Urinary bladder (tissue), 4 donors: ENCODE measurements around the gene HSPA4. TPM values are rescaled to one million over a fixed set of nuclear protein-coding genes. Genes with fewer than 3 reads are reported as not detected.

Experiments used
- DNase-seq: peaks from one replicate; pipeline ENCODE4 v3.0.0-alpha.2; 2015; ENCODE audit errors: extremely low spot score
- H3K27ac ChIP-seq: one replicate; pipeline ENCODE4 v1.5.1; 2013; ENCODE audit warnings: low read depth, mild to moderate bottlenecking, moderate library complexity
- H3K36me3 ChIP-seq: one replicate; pipeline ENCODE4 v1.6.1; 2013; ENCODE audit warnings: mild to moderate bottlenecking, moderate library complexity; ENCODE audit not compliant: insufficient read depth
- H3K4me1 ChIP-seq: one replicate; pipeline ENCODE4 v1.6.1; 2013; ENCODE audit warnings: mild to moderate bottlenecking, moderate library complexity; ENCODE audit not compliant: insufficient read depth
- H3K4me3 ChIP-seq: one replicate; pipeline ENCODE4 v1.5.1; 2013; ENCODE audit warnings: low read depth, low read length
- WGBS: extraction: QIAGEN DNeasy Blood & Tissue Kit; methylation state at CpG from one replicate; pipeline ENCODE4 v1.1.7; 2013; 5-methylcytosine and 5-hydroxymethylcytosine counted together
- polyA plus RNA-seq: library from polyadenylated mRNA; stranded (reverse); fragments of 200-250 nt; gene quantifications from one replicate; pipeline ENCODE4 v1.2.3, GENCODE V29; 2013
- total RNA-seq: library from RNA; depleted of rRNA; stranded (reverse); fragments of >200 nt; gene quantifications from one replicate; pipeline ENCODE4 v1.2.3, GENCODE V29; 2014
- donor health status: healthy with polysubstance abuse.
- donor health status: healthy.

Gene HSPA4
- total and polyA plus RNA-seq, 2 donors = 32.4 to 79.2 TPM

DNA sequence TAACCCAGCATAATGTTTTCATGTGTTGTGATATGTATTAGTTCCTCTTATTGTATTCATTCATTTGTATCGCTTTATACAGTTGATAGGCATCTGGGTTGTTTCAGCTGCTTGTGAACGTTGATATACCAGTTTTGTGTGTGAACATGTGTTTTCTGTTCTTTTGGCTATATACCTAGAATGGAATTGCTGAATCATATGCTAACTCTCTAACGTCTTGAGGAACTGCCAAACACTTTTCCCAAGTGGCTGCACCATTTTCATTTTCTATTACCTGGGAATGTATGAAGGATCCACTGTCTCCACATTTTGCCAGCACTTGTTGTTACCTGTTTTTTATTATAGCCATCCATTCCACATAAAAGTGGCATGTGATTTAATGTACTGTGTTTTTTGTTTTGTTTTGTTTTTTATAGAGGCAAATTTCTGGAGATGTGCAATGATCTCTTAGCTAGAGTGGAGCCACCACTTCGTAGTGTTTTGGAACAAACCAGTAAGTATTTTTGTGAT is 34.6 kb downstream of the HSPA4 start:
- Histone ChIP-seq H3K36me3 (peaks cover 6% of the 10 kb centered on the region), H3K27ac (no peak overlapping the region), H3K4me1 (no peaks in the 10 kb centered on the region), H3K4me3 (no peak overlapping the region)
- DNase-seq = no peak
- 86% methylated on average over 4 of the region's 4 CpGs for WGBS

DNA sequence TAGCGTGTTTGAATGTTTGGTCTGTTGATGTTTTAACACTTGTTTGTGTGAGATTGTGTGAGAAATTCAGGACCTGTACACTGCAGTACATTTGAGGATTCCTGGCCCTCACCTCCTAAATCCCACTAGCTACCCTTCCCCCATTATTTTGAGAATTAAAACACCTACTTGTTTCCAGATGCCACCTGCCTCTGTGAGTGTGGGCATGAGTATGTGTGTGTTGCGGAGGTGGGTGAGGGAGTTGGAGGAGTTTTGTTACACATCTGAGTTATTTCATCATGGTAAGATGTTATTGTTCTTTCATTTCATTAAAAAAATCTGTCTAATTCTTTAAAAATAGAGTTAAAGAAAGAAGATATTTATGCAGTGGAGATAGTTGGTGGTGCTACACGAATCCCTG is 36.3 kb downstream of the HSPA4 start:
- Histone ChIP-seq H3K4me3 (no peak overlapping the region), H3K27ac (no peak overlapping the region), H3K4me1 (no peaks in the 10 kb centered on the region), H3K36me3 (peaks cover 6% of the 10 kb centered on the region)
- DNase-seq = no peak
- WGBS = 95% methylated on average over 3 of the region's 3 CpGs

DNA sequence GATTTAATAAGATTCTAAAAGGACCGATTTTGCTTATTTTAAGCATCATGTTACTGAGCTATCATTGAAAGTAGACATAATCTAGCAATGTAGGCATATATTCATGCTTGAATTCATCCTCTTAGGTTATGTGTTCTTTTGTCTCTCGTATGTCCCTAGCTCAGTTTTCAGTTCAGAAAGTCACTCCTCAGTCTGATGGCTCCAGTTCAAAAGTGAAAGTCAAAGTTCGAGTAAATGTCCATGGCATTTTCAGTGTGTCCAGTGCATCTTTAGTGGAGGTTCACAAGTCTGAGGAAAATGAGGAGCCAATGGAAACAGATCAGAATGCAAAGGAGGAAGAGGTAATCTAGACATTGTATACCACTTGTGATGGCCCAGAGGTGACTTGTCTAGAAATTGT is 39.2 kb downstream of the HSPA4 start:
- Histone ChIP-seq H3K36me3 (peaks cover 10% of the 10 kb centered on the region), H3K4me3 (no peak overlapping the region), H3K27ac (no peak overlapping the region), H3K4me1 (no peaks in the 10 kb centered on the region)
- no peak for DNase-seq
- WGBS = 93% methylated on average over 3 of the region's 3 CpGs

DNA sequence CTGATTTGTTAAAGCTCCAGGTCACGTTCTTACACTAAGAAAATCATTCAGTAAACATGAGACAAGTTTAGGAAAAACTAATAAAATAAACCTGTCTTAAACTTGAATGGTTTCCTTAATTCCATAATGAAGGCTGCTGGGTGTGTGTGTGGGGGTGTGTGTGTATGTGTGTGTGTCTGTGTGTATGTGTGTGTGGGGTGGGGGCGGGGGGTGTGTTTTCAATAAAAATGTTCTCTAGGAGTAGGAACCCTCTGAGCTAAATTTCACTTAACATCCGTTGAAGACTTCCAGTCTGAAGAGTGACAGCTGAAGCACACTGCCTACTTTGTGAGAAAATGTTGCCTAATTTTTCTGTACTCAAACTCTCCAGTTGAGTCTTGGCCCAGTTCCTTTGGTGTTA is 54.5 kb downstream of the HSPA4 start:
- Histone ChIP-seq H3K36me3 (peaks cover 4% of the 10 kb centered on the region), H3K4me1 (no peaks in the 10 kb centered on the region), H3K4me3 (no peak overlapping the region), H3K27ac (no peak overlapping the region)
- 68% methylated on average over 3 of the region's 3 CpGs for WGBS
- DNase-seq = no peak

DNA sequence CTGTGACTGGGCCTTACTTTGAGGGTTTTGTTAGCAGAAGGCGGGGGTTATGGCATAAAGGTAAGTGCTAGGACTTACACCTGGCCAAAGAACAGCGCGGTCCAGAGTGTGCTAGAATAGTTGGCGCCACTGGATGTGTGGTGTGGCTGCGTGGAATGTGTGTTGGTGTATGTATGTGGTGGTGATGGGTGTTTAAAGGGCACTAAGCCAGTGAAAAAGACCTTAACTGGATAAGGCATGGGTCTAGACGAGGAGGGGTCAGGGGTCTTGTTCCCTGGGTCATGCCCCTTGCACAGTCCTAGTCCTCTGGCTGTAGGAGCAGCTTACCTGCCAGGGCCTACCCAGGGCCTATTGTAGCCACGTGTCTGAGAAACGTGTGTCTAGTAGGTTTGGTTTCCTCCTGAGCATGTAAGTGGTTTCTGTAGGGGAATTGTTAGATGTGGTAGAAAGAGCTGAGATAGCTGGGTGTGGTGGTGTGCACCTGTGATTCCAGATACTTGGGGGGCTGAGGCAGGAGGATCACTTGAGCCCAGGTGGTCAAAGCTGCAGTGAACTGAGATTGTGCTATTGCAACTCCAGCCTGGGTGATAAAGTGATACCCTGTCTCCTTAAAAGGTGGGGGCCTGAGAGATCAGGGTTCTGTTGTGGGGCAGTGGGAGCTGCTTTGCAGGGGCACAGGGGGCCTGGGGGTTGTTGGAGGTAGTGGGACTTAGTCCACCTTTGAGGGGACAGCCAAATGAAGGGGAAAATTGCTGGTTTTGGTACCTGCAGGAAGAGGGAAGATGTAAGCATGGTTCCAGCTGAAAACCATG is 55.2 kb downstream of the HSPA4 start:
- H3K27ac ChIP-seq = no peak overlapping the region

DNA sequence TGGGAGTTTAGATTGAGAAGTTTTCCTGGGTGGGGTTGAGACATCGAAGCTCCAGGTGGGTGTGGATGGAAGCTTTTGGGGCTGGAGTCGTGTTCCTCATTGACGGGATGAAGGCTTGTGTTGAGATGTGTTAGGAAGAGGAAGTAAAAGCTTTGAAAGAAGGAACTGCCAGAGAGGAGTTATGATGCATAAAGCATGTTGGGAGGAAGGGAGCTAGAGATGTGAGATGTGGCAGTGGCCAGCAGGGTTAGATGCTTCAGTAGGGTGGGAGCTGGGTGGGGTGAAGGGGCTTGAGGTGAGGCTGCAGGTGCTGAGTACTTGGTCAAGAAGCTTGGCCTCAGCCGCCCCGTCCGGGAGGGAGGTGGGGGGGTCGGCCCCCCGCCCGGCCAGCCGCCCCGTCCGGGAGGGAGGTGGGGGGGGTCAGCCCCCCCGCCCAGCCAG is 56.7 kb downstream of the HSPA4 start:
- no peak for DNase-seq
- Histone ChIP-seq H3K4me3 (no peak overlapping the region), H3K36me3 (peaks cover 4% of the 10 kb centered on the region), H3K27ac (no peak overlapping the region), H3K4me1 (no peaks in the 10 kb centered on the region)
- WGBS = 59% methylated on average over 11 of the region's 13 CpGs

More for the DNA sequence above, 55.2 kb downstream of the HSPA4 start:
- H3K4me1 ChIP-seq = no peaks in the 10 kb centered on the region
- no peak for DNase-seq
- H3K36me3 ChIP-seq = peaks cover 4% of the 10 kb centered on the region
- no peak overlapping the region for H3K4me3 ChIP-seq
- 82% methylated on average over 8 of the region's 8 CpGs for WGBS

DNA sequence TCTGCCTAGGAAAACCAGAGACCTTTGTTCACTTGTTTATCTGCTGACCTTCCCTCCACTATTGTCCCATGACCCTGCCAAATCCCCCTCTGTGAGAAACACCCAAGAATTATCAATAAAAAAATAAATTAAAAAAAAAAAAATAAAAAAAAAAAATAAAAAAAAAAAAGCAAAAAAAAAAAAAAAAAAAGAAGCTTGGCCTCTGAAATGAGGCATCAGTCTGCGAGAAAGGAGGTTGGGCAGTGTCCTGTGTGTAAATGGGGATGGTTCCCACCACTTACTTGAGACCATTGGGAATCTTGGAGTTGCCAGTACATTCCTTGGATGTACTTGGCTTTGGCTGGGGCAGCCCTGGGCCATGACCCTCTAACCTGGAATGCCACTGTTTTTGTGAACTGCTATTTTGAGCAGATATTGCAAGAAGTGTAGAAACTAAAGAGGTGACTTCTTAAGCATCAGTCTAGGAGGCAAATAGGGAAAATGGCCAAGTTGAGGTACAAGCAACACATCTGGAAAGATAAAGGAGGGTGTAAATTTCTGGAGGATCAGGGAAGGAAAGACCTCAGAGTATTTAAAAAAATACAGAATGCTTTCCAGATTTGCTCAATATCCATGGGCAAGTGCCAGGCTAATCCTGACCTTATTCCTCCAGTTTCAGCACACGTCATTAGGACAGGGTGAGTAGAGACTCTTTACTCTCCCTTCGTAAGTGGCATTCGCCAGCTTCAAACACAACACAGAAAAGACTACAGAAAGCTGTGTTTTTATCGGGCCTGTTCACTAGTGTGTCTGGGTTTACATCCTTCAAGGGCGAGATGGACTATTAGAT is 58.1 kb downstream of the HSPA4 start:
- WGBS = 83% methylated on average over 6 of the region's 6 CpGs
- H3K36me3 ChIP-seq = peaks cover under 1% of the 10 kb centered on the region
- no peak for DNase-seq
- no peaks in the 10 kb centered on the region for H3K4me1 ChIP-seq
- no peak overlapping the region for H3K27ac ChIP-seq
- H3K4me3 ChIP-seq = no peak overlapping the region

DNA sequence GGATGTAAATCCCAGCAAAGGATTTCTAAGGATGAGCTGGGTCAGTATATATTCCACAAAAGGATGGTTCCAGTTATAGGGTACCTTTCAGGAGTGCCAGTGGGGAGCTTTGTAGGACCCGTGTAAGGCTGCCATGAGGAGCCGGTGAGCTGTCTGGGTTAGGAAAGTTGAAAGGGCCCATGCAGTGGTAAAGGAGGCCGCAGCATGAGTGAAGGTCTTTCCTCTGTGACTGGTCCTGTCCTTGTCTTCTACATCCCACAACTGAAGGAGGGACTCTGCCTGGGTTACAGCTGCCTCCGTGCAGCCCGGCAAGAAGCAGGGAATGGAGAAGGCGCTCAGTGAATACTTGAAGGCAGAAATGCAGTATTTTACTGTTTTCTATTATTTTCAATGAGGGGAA is 58.9 kb downstream of the HSPA4 start:
- H3K36me3 ChIP-seq = no peaks in the 10 kb centered on the region
- 76% methylated on average over 6 of the region's 6 CpGs for WGBS
- no peaks in the 10 kb centered on the region for H3K4me1 ChIP-seq
- no peak for DNase-seq
- H3K27ac ChIP-seq = no peak overlapping the region
- no peak overlapping the region for H3K4me3 ChIP-seq

DNA sequence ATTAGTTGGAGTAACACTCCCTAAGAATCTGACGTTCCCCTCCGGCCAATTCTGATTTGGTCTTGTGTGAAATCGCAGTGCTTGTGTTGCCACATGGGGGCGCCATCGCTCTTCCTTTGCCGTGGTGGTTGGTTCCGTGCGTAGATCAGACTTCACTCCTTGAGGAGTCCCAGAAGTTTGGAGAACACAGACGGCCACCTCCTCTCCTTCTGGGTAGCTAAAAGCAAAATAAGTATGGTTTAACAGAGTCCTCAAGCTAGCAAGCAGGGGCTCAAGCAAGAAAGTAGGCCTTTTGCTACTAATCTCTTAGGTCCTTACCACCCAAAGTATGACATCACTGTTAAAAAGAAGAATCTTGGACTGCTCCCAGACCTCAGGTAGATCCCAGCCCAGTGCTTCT is 59.5 kb downstream of the HSPA4 start:
- Histone ChIP-seq H3K4me3 (no peak overlapping the region), H3K4me1 (no peaks in the 10 kb centered on the region), H3K36me3 (no peaks in the 10 kb centered on the region), H3K27ac (no peak overlapping the region)
- 1% methylated on average over 9 of the region's 9 CpGs for WGBS
- peak; percentile 59 for DNase-seq

DNA sequence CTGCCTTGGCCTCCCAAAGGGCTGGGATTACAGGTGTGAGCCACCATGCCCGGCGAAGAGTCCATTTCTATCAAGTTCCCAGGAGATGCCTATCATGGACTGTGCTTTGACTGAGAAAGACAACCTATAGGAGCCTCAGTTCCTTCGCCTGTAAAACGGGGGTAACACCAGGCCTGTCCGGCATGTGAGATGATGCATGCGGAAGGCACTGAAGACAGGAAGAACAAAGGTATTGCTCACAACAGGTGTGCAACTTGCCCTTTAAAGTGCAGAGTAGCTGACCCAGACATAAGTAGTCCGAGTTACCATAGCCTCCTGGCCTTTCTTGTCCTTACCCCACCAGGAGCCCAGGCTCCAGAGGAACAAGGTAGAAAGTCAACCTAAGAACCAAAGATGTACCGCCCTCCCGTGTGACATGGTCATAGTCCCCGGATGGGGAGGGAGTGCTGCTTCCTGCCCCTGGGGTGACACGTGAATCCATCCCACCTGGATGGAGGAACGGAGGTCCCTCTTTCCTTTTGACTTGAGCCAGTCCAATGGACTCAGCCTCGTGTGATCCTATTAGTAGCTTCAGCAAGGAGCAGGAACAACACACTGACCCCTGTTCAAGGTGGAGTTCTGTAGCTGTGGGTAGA is 60.3 kb downstream of the HSPA4 start:
- no peaks in the 10 kb centered on the region for H3K4me1 ChIP-seq
- H3K27ac ChIP-seq = no peak overlapping the region
- no peak for DNase-seq
- 90% methylated on average over 13 of the region's 13 CpGs for WGBS
- H3K4me3 ChIP-seq = no peak overlapping the region
- no peaks in the 10 kb centered on the region for H3K36me3 ChIP-seq

DNA sequence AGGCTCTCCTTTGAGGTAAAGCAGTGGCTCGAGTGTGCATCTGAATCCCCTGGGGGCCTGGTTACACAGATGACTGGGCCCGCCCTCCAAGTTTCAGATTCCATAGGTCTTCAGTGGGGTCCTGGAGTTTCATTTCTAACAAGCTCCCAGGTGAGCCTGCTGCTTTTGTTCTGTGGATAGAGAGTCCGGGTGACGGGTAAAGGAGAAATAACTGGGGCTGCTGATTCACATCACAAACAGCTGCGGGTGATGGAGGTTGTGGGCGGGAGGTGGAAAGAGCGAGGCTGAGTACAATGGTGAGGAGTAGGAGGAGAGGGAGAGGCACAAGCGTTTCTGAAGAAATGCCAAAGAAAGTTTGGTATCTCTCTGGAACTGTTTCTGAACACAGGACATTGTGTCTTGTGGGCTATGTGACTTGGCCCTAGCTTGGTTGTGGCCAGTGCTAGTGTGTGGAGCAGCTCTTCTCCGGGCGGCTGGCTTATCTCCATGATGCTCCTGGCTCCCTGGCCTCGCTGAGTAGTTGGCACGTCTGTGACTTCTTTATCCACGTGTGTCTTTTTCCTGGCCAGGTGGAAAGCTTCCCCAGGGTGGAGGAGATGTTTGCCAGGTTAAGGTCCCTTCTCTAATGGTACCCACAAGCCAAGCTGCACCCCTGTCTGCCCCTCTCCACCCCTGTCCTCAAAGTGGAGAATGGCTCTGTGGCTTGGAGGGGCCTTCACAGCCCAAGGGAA is 61.7 kb downstream of the HSPA4 start:
- Histone ChIP-seq H3K4me3 (no peak overlapping the region), H3K36me3 (no peaks in the 10 kb centered on the region), H3K4me1 (no peaks in the 10 kb centered on the region), H3K27ac (no peak overlapping the region)
- 80% methylated on average over 13 of the region's 13 CpGs for WGBS
- DNase-seq = no peak

DNA sequence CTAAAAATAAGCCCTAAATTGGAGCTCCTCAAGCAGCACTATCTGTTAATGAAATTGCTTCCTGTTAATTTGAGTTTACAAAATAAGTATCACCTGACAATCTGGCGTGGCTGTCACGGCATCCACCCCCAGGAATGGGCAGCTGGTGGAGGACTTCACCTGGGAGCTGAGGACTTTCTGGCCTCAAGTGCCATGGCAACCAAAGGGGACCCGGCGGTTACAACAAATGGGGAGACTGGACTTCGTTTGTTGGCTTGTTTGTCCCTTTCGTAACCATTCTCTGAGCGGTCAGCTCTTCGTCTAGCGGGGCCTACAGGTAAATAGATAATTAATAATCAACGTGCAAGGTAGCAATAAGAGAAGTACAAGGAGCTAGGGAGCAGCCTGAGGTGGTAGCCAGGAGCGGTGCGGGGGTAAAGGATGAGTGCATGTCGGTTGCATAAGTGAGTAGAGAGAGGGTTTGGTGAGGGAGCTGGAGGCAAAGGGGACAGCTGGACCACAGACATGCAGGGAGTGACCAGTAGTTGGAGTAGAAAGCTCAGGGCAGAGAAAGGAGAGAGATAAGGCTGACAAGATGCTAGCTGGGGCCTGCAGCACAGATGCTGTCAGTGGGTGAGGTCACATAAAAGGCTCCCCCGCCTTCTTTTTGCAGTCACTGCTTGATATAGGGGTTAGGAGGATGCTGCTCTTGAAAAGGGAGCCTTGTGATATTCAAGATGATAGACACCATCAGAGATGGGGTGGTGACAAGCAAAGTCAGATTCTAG is 62.5 kb downstream of the HSPA4 start:
- 92% methylated on average over 14 of the region's 14 CpGs for WGBS
- no peaks in the 10 kb centered on the region for H3K4me1 ChIP-seq
- no peak overlapping the region for H3K4me3 ChIP-seq
- no peak overlapping the region for H3K27ac ChIP-seq
- H3K36me3 ChIP-seq = no peaks in the 10 kb centered on the region
- DNase-seq = no peak
